Fibroblast of mammary gland (primary cell): ENCODE results near the gene GMDS.

Source experiments
- DNase-seq: peaks from one replicate; pipeline ENCODE4 v3.0.0-alpha.2; 2010; ENCODE audit warnings: low read depth
- H3K4me3 ChIP-seq: 2 replicates; pipeline ENCODE4 v1.5.1; 2011; ENCODE audit warnings: low read depth, mild to moderate bottlenecking, low read length, moderate library complexity; ENCODE audit not compliant: control insufficient read depth
- TF ChIP-seq, protein P1 (sequence below): conservative IDR thresholded peaks from 2 replicates; pipeline ENCODE4 v1.5.1; 2011; ENCODE audit warnings: low read depth, low read length, inconsistent platforms; ENCODE audit not compliant: control insufficient read depth, insufficient read depth

GMDS gene

GRCh38 chr6:1778686-1779235 is 466.6 kb downstream of the GMDS start:
- no peak for DNase-seq
- TF ChIP-seq, protein P1, sequence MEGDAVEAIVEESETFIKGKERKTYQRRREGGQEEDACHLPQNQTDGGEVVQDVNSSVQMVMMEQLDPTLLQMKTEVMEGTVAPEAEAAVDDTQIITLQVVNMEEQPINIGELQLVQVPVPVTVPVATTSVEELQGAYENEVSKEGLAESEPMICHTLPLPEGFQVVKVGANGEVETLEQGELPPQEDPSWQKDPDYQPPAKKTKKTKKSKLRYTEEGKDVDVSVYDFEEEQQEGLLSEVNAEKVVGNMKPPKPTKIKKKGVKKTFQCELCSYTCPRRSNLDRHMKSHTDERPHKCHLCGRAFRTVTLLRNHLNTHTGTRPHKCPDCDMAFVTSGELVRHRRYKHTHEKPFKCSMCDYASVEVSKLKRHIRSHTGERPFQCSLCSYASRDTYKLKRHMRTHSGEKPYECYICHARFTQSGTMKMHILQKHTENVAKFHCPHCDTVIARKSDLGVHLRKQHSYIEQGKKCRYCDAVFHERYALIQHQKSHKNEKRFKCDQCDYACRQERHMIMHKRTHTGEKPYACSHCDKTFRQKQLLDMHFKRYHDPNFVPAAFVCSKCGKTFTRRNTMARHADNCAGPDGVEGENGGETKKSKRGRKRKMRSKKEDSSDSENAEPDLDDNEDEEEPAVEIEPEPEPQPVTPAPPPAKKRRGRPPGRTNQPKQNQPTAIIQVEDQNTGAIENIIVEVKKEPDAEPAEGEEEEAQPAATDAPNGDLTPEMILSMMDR, result no peak
- H3K4me3 ChIP-seq, result no peak overlapping the region

- DNase-seq, result no peak
- no peak overlapping the region for H3K4me3 ChIP-seq
- TF ChIP-seq, protein P1, result no peak
These were observed 467.3 kb downstream of the GMDS start for GRCh38 chr6:1777921-1778685.

GRCh38 chr6:1775441-1775840 is 470.0 kb downstream of the GMDS start:
- DNase-seq, result no peak
- TF ChIP-seq, protein P1, result no peak
- H3K4me3 ChIP-seq, result no peak overlapping the region

DNA sequence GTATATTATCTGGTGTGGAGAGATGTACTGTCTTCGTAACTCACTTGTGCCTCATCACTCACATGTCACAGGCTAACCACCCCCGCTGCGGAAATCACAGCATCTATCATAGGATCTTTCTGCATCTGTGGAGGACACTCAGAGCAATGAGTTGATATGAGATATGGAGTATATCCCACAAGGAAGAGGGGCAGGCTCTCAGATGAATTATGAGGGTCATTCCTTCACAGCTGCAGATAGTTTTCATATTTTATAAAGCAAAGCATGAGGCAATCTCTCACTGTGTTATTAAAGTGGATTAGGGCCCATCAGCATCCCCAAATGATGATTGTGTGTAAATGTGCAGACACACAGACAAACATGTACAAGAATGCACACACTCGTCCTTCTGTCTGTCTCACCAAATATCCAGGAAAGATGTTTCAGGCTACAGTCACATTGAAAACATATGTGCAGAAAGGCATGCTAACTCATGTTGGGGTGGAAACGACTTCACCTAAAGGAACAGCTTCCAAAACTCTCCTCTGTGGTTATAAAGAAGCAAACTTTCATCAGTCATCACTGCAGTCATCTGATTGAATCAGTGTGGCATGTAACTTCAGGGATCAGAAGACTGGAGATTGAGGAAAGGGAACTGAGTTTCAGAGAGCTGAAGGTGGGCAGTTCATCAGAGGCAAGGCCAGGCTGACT is 471.0 kb downstream of the GMDS start:
- TF ChIP-seq, protein P1, result no peak
- peak; percentile 39 for DNase-seq
- no peak overlapping the region for H3K4me3 ChIP-seq

GRCh38 chr6:1773700-1774099 is 471.7 kb downstream of the GMDS start:
- H3K4me3 ChIP-seq, result no peak overlapping the region
- no peak for DNase-seq
- TF ChIP-seq, protein P1, result no peak

DNA sequence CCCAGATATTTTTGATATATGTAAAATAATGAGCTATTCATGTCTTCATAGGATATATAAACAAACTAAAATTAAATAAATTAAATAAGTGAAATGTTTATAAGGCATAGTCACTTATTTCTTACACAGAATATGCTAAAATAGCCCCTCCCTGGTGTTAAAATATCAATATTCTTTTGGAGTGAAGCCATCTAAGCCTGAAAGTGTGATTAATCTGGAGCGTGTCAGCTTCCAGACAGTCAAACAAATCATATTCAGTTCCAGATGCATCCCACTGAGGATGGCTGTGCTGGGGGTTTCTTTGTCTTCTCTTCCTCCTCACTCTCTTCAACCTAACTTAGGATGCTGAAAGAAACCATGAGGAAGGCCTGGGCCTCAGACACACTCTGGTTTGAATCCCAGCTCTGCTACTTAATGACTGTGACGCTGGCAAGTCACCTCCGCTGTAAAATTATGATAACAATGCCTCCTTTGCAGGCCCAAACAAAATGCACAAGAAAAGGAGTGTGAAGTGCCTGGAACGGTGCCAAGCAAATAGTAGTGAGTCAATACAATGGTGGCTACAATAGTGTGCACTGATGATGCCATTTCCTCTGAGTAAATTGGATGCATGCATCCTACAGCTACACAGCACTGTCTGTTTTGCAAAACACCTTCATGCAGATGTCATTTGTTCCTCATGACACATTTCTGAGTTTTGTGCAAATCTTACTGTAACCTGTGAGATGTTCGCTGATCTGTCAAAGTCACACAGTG is 474.3 kb downstream of the GMDS start:
- peak; percentile 66 for DNase-seq
- TF ChIP-seq, protein P1, result no peak
- no peak overlapping the region for H3K4me3 ChIP-seq
